Activated CD8-positive, alpha-beta memory T cell treated with anti-CD3 and anti-CD28 coated beads, Interleukin-2, amount 10 ng/mL, durations not matched to agents 7 days and 5 days (primary cell): Measurements from ENCODE around the gene TRIM64. TPM values are rescaled to one million over a fixed set of nuclear protein-coding genes. Genes with fewer than 3 reads are reported as not detected.
"Not testable (repeated sequence)": the region's sequence is repeated elsewhere in the genome, so short reads cannot be mapped to it uniquely, and the experiment has no call there.

Experiments
- ATAC-seq: fragments of 150-1000 bp; cut with Tn5 transposase; one replicate; pipeline ENCODE4 v1.10.0; 2021; ENCODE audit warnings: moderate library complexity
- CTCF ChIA-PET: fragments of 350-600 bp; sonication (Branson Sonifier 250); formaldehyde crosslinking; loops from one replicate; lab custom pipeline; 2021; ENCODE audit warnings: antibody characterized with exemption; lab: Charles Lee
- DNase-seq: peaks from one replicate; pipeline ENCODE4 v3.0.0-alpha.2; 2020
- H3K27ac Mint-ChIP-seq: one replicate; pipeline ENCODE4 v1.8.0; 2021; ENCODE audit warnings: mild to moderate bottlenecking, mixed read lengths
- H3K27me3 Mint-ChIP-seq: one replicate; pipeline ENCODE4 v1.8.0; 2021; ENCODE audit warnings: mixed read lengths
- H3K36me3 Mint-ChIP-seq: one replicate; pipeline ENCODE4 v1.8.0; 2021; ENCODE audit warnings: mild to moderate bottlenecking, mixed read lengths
- H3K4me1 Mint-ChIP-seq: one replicate; pipeline ENCODE4 v1.8.0; 2021; ENCODE audit warnings: mixed read lengths
- H3K4me3 Mint-ChIP-seq: one replicate; pipeline ENCODE4 v1.8.0; 2021; ENCODE audit warnings: mild to moderate bottlenecking, moderate library complexity, mixed read lengths
- H3K9me3 Mint-ChIP-seq: one replicate; pipeline ENCODE4 v1.8.0; 2022; ENCODE audit warnings: low read depth, mixed read lengths
- total RNA-seq, 2 experiments: library from RNA; stranded (reverse); gene quantifications; one replicate each; pipeline ENCODE4 v1.2.3, GENCODE V29; 2021

Gene TRIM64, protein sequence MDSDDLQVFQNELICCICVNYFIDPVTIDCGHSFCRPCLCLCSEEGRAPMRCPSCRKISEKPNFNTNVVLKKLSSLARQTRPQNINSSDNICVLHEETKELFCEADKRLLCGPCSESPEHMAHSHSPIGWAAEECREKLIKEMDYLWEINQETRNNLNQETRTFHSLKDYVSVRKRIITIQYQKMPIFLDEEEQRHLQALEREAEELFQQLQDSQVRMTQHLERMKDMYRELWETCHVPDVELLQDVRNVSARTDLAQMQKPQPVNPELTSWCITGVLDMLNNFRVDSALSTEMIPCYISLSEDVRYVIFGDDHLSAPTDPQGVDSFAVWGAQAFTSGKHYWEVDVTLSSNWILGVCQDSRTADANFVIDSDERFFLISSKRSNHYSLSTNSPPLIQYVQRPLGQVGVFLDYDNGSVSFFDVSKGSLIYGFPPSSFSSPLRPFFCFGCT
- not detected for total RNA-seq

DNA sequence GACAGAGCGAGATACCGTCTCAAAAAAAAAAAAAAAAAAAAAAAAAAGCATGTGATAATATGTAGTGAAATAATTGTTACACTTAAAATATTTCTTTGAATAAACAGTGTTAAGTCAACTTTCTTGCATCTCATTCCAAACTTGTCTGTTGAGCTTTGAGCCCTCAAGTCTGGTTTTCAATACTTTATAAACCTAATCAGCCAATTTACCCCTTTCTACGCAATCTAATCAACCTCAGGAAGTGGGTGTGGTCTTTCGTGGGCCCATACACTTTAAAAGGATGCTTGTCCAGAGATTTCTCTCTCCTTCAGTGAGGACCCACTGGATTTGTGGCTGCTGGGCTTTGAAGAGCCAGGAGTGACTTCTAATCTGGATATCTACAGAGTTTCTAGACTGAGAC lies at the start of gene TRIM64:
TSS of gene TRIM64 (plus strand) at position 301 of the 400 bp plus-strand sequence. CDS start 2,467 bp downstream, outside the sequence.
- H3K27ac Mint-ChIP-seq, H3K9me3 Mint-ChIP-seq, CTCF ChIA-PET, ATAC-seq, H3K27me3 Mint-ChIP-seq, DNase-seq, H3K36me3 Mint-ChIP-seq, H3K4me3 Mint-ChIP-seq, H3K4me1 Mint-ChIP-seq: not testable (repeated sequence)

DNA sequence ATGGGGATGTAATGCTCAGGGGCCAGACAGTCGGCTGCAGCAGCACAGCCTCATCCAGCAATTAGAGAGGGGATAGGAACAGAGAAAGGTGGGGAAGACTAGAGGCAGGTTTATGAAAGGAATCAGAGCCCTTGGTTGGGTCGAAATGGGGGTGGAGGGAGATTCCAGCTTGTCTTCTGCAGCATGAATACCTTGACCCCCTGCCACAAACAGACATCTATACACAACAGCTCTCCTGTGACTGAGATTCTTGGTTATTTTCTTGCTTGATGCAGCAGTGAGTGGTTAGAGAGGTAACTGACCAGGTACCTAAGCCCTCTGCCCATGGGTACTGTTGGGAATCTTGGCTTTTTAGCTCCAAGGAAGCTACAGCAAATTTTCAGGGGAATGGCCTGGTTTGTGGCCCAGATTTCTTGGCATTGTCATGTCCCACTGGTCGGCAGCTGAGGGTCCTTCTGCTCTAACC lies 43.6 kb upstream of the TRIM64 start, which contains the start of gene TRIM49D1:
TSS of gene TRIM49D1 (minus strand) at position 51 of the 466 bp plus-strand sequence. CDS start 4,535 bp downstream, outside the sequence.
- no peaks in the 10 kb centered on the region for H3K4me1 Mint-ChIP-seq
- CTCF ChIA-PET, result no interaction called here
- H3K27ac Mint-ChIP-seq, result no peak within 1 kb of the TSS
- H3K4me3 Mint-ChIP-seq, result no peak within 1 kb of the TSS
- no peaks in the 10 kb centered on the region for H3K27me3 Mint-ChIP-seq
- DNase-seq (no peak), ATAC-seq (no peak)
- no peaks in the 10 kb centered on the region for H3K9me3 Mint-ChIP-seq
- H3K36me3 Mint-ChIP-seq, result no peaks in the 10 kb centered on the region

DNA sequence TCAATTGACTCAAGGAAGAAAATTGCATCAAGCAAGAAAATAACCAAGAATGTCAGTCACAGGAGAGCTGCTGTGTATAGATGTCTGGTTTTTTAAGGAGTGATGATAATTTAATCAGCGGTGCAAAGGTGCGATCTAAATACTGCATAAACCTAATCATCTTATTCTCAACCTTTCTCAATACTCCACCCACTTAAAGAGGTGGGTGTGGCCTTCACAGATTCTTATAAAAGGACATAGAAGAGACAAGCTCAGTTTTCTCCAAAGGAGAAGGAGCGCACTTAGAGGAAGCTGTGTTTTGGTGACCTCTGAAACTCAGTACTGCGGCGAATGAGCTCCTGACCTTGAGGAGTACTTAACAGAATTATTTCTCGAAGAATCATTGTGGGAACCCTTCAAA lies 42.1 kb upstream of the TRIM64 start, which contains the start of gene TRIM49D2:
TSS of gene TRIM49D2 (plus strand) at position 301 of the 400 bp plus-strand sequence. CDS start 2,698 bp downstream, outside the sequence.
- DNase-seq, CTCF ChIA-PET, H3K9me3 Mint-ChIP-seq, H3K36me3 Mint-ChIP-seq, H3K4me3 Mint-ChIP-seq, H3K27ac Mint-ChIP-seq, H3K4me1 Mint-ChIP-seq, ATAC-seq, H3K27me3 Mint-ChIP-seq: not testable (repeated sequence)

DNA sequence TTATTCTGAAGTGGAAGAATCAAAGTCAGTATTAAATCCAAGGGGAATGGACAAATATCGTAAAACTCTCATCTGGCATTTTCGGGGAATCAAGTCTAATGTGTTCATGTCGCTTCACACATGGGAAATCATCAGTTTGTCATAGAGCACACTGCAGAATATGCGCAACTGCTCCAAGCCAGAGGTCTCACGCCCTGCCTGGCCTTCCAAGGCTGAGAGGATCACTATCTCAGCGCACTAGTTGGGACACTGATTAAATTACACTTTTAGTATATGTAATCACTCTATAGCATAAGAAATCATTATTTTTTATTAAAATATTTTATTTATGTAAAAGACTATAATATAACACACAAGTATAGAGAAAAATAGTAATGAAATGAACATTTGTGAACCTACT lies 5.0 kb upstream of the TRIM64 start:
- H3K36me3 Mint-ChIP-seq, CTCF ChIA-PET, H3K4me3 Mint-ChIP-seq, H3K9me3 Mint-ChIP-seq, H3K4me1 Mint-ChIP-seq, H3K27me3 Mint-ChIP-seq, DNase-seq, H3K27ac Mint-ChIP-seq, ATAC-seq: not testable (repeated sequence)

Other genes starting within 250 kb of the TRIM64 start
- gene TRIM49, start 157.5 kb upstream of the TRIM64 start, total RNA-seq, result not detected
- gene TRIM64B, start 87.5 kb upstream of the TRIM64 start, total RNA-seq, result not detected
- gene TRIM49D1, start 43.8 kb upstream of the TRIM64 start, total RNA-seq, result not detected
- not detected for gene TRIM49D2, start 42.0 kb upstream of the TRIM64 start, total RNA-seq
- gene TRIM49C, start 65.1 kb downstream of the TRIM64 start, total RNA-seq, result not detected
- gene UBTFL1, start 119.9 kb downstream of the TRIM64 start, total RNA-seq, result not detected
- gene NAALAD2, start 168.6 kb downstream of the TRIM64 start, total RNA-seq, result not detected